Measurements from ENCODE around the gene TOM1. TPM values are rescaled to one million over a fixed set of nuclear protein-coding genes. Genes with fewer than 3 reads are reported as not detected.

The TOM1 gene
- total RNA-seq, 1 experiment from 2014 or later, result 22.3 TPM

DNA sequence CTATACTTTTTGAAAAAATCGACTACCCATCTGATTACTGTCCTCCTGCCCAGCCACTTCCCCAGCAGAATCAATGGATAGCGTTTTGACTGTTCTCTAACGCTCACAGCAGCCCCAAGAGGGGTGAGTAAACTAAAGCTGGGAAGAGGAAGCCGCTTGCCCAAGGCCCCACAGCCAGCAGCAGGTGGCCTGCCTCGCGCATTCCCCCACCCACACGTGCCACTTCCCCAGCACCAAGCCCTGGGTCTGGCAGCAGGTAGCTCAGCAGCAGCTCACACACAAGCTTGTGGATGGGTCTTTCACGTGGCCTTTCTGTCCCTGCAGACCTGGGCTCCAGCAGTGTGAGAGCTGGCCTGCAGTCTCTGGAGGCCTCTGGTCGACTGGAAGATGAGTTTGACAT is 34.3 kb downstream of the TOM1 start:
- Histone ChIP-seq H3K79me1 (ENCODE audit: insufficient read depth, low read depth, low read length, poor library complexity, severe bottlenecking) (no peaks in the 10 kb centered on the region), H2BK120ac (ENCODE audit: low read depth, low read length, poor library complexity, severe bottlenecking) (no peak overlapping the region), H3K14ac (ENCODE audit: insufficient read depth, low read length) (no peak overlapping the region), H2BK15ac (ENCODE audit: low read depth, low read length) (no peak overlapping the region), H2BK12ac (ENCODE audit: insufficient read length, low read depth, low read length) (no peak overlapping the region), H4K20me1 (ENCODE audit: control insufficient read depth, insufficient read depth, insufficient read length) (no peaks in the 10 kb centered on the region), H3K79me2 (ENCODE audit: insufficient read depth, low read length) (no peaks in the 10 kb centered on the region), H3K9ac (ENCODE audit: extremely low read depth, insufficient read length, low read length) (no peak overlapping the region), H3K9me3 (ENCODE audit: control insufficient read depth, low read depth, low read length) (no peaks in the 10 kb centered on the region), H2BK5ac (ENCODE audit: insufficient read length, low read length) (no peak overlapping the region), H3K4me1 (ENCODE audit: insufficient read depth, low read length) (no peaks in the 10 kb centered on the region), H3K27me3 (ENCODE audit: insufficient read depth, low read length) (no peaks in the 10 kb centered on the region), H2BK20ac (ENCODE audit: low read depth, low read length, poor library complexity, severe bottlenecking) (no peak overlapping the region), H3K23me2 (ENCODE audit: insufficient read length, low read depth, low read length, poor library complexity, severe bottlenecking) (no peaks in the 10 kb centered on the region), H3K4me2 (ENCODE audit: insufficient read depth, insufficient read length, low read length) (no peak overlapping the region), H3K56ac (ENCODE audit: insufficient read length, low read depth, low read length) (no peak overlapping the region), H3K23ac (ENCODE audit: insufficient read length, low read depth, low read length) (no peak overlapping the region), H2AFZ (ENCODE audit: low read length) (no peak overlapping the region), H2AK5ac (ENCODE audit: insufficient read length, low read length) (no peak overlapping the region), H3K18ac (ENCODE audit: insufficient read length, low read depth, low read length) (no peak overlapping the region), H3K27ac (ENCODE audit: insufficient read length, low read depth, low read length) (no peak overlapping the region), H4K5ac (ENCODE audit: insufficient read length, low read depth, low read length) (no peak overlapping the region), H3K4ac (ENCODE audit: low read depth, low read length) (no peak overlapping the region), H4K91ac (ENCODE audit: insufficient read length, low read depth, low read length) (no peak overlapping the region), H3T11ph (ENCODE audit: low read length) (no peak overlapping the region), H4K8ac (replicated peaks; ENCODE audit: insufficient read length, low read depth, low read length) (no peak overlapping the region)
- TF ChIP-seq, protein P1, sequence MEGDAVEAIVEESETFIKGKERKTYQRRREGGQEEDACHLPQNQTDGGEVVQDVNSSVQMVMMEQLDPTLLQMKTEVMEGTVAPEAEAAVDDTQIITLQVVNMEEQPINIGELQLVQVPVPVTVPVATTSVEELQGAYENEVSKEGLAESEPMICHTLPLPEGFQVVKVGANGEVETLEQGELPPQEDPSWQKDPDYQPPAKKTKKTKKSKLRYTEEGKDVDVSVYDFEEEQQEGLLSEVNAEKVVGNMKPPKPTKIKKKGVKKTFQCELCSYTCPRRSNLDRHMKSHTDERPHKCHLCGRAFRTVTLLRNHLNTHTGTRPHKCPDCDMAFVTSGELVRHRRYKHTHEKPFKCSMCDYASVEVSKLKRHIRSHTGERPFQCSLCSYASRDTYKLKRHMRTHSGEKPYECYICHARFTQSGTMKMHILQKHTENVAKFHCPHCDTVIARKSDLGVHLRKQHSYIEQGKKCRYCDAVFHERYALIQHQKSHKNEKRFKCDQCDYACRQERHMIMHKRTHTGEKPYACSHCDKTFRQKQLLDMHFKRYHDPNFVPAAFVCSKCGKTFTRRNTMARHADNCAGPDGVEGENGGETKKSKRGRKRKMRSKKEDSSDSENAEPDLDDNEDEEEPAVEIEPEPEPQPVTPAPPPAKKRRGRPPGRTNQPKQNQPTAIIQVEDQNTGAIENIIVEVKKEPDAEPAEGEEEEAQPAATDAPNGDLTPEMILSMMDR (conservative IDR thresholded peaks at IDR 0.05), result no peak
- no CpG with 5 or more reads among the region's 9 CpGs for WGBS (ENCODE audit: extremely low coverage, insufficient read length, low lambda C conversion rate)
- Mint-ChIP-seq H3K36me3 (ENCODE audit: insufficient read depth in 1 of 3, low read depth in 3 of 3) (peaks cover 19 to 43% (median 38%) of the 10 kb centered on the region in 3 experiments; a peak in 6 of 7 replicates), H3K27ac (peak overlapping the region in 2 of 3 experiments; percentile 15 to 22; a peak in 1 of 7 replicates), H3K4me1 (peaks cover 9 to 10% of the 10 kb centered on the region in 2 experiments), H3K9me3 (no peaks in the 10 kb centered on the region), H3K27me3 (ENCODE audit: low read depth) (no peaks in the 10 kb centered on the region), H3K4me3 (no peak overlapping the region)
- no peak for DNase-seq
